HFF-Myc (cell line): ENCODE measurements around the gene PYGO2.

Experiments used
- DNase-seq: peaks from one replicate; pipeline ENCODE4 v3.0.0-alpha.2; 2011; ENCODE audit warnings: low read depth; ENCODE audit errors: extremely low read depth
- H3K4me3 ChIP-seq: replicated peaks from 2 replicates; pipeline ENCODE4 v1.5.1; 2011; ENCODE audit warnings: low read depth, mild to moderate bottlenecking, control low read depth, low read length
- CTCF ChIP-seq: IDR thresholded peaks from 2 replicates; pipeline ENCODE4 v1.5.1; 2012; ENCODE audit warnings: mild to moderate bottlenecking, low read depth, low read length, control low read depth; ENCODE audit errors: missing control alignments

The PYGO2 gene

GRCh38 chr1:155003766-155004351, 42.3 kb upstream of the PYGO2 start:
- H3K4me3 ChIP-seq = peak overlapping the region; percentile 93
- DNase-seq = no peak
- no peak for TF ChIP-seq CTCF

- H3K4me3 ChIP-seq = peak overlapping the region; percentile 93
- no peak for TF ChIP-seq CTCF
- no peak for DNase-seq
Measured at GRCh38 chr1:155003227-155003765, 41.7 kb upstream of the PYGO2 start.

DNA sequence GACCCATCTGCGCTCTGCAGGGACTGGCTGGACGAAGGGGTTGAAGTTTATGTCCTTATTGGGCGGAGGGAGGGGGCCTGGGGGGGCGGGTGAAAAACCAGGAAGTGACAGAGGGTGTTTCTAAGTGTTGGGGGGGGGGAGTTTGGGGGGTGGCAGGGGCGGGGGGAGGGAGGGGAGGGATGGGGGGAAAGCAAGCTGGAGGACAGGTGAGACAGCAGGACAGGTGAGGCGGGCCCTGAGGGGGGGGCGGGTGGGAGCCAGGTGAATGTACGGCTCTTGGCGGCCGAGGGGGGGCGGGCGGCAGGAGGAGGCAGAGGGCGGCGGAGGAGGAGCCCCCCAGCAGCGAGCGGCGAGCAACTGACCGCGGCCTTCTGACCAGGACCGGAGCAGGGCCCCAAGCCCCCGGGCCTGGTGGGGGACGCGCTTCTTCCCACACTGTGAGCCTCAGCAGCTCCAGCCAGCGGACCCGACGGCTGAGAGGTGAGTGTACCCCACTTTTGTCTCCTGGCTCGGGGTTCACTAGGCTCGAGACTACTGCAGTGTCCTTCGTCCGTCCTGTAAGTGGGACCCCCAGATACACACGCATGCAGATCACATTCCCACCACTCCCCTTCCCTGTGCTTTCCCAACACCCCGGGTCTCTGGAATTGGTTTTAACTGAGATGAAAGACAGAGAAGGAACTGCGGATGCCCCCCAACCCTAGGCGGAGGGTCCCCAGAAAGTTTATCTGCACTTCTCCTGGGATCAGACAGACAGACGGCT, 41.1 kb upstream of the PYGO2 start, which contains the start of gene ZBTB7B:
TSS of gene ZBTB7B (plus strand) at position 339 of the 763 bp plus-strand sequence. CDS start 11,859 bp downstream, outside the sequence.
- H3K4me3 ChIP-seq = peak within 1 kb of the TSS; percentile 93
- no peak for TF ChIP-seq CTCF
- DNase-seq = no peak

- H3K4me3 ChIP-seq = peak overlapping the region; percentile 61
- peak; percentile 94 for DNase-seq
Measured at GRCh38 chr1:155001675-155002463, 40.3 kb upstream of the PYGO2 start.

GRCh38 chr1:155001425-155001674, 39.8 kb upstream of the PYGO2 start:
- TF ChIP-seq CTCF = no peak
- peak overlapping the region; percentile 61 for H3K4me3 ChIP-seq
- no peak for DNase-seq

More at GRCh38 chr1:155001675-155002463, 40.3 kb upstream of the PYGO2 start:
- TF ChIP-seq CTCF = peak; percentile 61

DNA sequence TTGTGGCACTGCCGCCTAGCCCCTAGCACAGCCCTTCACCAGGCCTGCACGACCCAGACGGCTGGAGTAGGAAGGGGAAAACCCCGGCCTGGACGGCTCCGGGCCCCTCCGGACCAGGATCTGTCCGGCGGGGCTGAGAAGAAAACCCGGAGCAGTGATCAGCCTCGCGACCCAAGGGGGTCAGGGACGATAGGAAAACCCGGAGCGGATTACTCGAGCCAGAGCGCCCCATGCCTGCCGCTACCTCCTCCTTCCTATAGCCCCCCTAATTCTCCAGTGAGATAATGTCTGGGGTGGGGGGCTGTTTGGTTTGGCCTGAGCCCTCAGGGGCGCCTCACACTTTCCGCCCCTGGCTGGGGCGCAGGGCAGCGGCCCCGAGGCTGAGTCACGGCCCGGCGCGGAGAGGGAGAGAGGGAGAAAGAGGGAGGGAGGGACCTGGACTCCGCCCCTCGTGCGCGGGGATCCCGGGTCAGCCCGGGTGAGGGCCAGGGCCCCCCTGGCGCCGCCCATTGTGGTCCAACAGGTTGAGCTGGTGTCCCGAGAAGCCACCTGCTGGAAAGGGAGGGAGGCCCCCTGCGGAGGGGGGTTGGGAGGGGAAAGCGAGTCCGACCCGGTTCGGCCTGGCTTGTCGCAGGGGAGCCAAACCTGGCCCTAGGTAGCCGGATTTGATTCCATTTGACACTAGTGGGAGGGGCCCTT, 39.3 kb upstream of the PYGO2 start:
- no peak for TF ChIP-seq CTCF
- DNase-seq = peak; percentile 53
- H3K4me3 ChIP-seq = peak overlapping the region; percentile 61
